Measurements from ENCODE around the gene KCTD16.

Gene KCTD16

GRCh38 chr5:144170276-144171024, at the start of gene KCTD16, which contains the start of gene YIPF5:
KCTD16 (plus strand) TSS chr5:144170873.
YIPF5 (minus strand) TSS chr5:144170659; CDS start chr5:144169955, 704 bp downstream.
- DNase-seq, result peak; percentile 96

GRCh38 chr5:144121577-144121976, 49.1 kb upstream of the KCTD16 start:
- DNase-seq, result no peak

GRCh38 chr5:144122081-144122480, 48.6 kb upstream of the KCTD16 start:
- DNase-seq, result no peak

GRCh38 chr5:144122641-144123040, 48.0 kb upstream of the KCTD16 start:
- no peak for DNase-seq

- no peak for DNase-seq
Observed at GRCh38 chr5:144125163-144125726, 45.4 kb upstream of the KCTD16 start.

GRCh38 chr5:144126707-144127106, 44.0 kb upstream of the KCTD16 start:
- DNase-seq, result no peak

GRCh38 chr5:144128844-144129243, 41.8 kb upstream of the KCTD16 start:
- DNase-seq, result no peak

- no peak for DNase-seq
Observed at GRCh38 chr5:144130306-144130705, 40.4 kb upstream of the KCTD16 start.

- DNase-seq, result no peak
Observed at GRCh38 chr5:144131261-144131660, 39.4 kb upstream of the KCTD16 start.

- DNase-seq, result no peak
Observed at GRCh38 chr5:144133050-144133633, 37.5 kb upstream of the KCTD16 start.

- DNase-seq, result no peak
Observed at GRCh38 chr5:144134194-144134826, 36.4 kb upstream of the KCTD16 start.

- no peak for DNase-seq
Observed at GRCh38 chr5:144135113-144135762, 35.4 kb upstream of the KCTD16 start.

- no peak for DNase-seq
Observed at GRCh38 chr5:144139586-144139985, 31.1 kb upstream of the KCTD16 start.

GRCh38 chr5:144141585-144141984, 29.1 kb upstream of the KCTD16 start:
- no peak for DNase-seq

GRCh38 chr5:144142139-144142823, 28.4 kb upstream of the KCTD16 start:
- no peak for DNase-seq

- no peak for DNase-seq
Observed at GRCh38 chr5:144142824-144143162, 27.9 kb upstream of the KCTD16 start.

- DNase-seq, result no peak
Observed at GRCh38 chr5:144143625-144144024, 27.0 kb upstream of the KCTD16 start.

GRCh38 chr5:144144956-144145751, 25.5 kb upstream of the KCTD16 start:
- no peak for DNase-seq

GRCh38 chr5:144151026-144151425, 19.6 kb upstream of the KCTD16 start:
- DNase-seq, result no peak

GRCh38 chr5:144156767-144157171, 13.9 kb upstream of the KCTD16 start:
- DNase-seq, result no peak

- no peak for DNase-seq
Observed at GRCh38 chr5:144162686-144163085, 8.0 kb upstream of the KCTD16 start.

GRCh38 chr5:144166696-144167095, 4.0 kb upstream of the KCTD16 start:
- no peak for DNase-seq

All from NK-92 treated with Interleukin-12 subunit alpha and Interleukin-12 subunit beta, amount 100 ng/mL, for 24 hours (cell line).